Breast epithelium (tissue), 4 donors: ENCODE measurements around the gene FAM20C. TPM values are rescaled to one million over a fixed set of nuclear protein-coding genes. Genes with fewer than 3 reads are reported as not detected.

Experiments
- DNase-seq, 2 donors: peaks; one replicate each; pipeline ENCODE4 v3.0.0-alpha.2; 2019; ENCODE audit warnings: low spot score in 2 of 2
- H3K27ac ChIP-seq, 2 donors: fragments of 200-600 bp; sonication (generic) in 1 of 2; one replicate each; pipeline ENCODE4 v1.5.1; 2016 to 2019; ENCODE audit warnings: mild to moderate bottlenecking in 1 of 2
- H3K27me3 ChIP-seq, 2 donors: fragments of 200-600 bp; sonication (generic) in 1 of 2; one replicate each; pipeline versions ENCODE4 v1.5.1 to v1.6.0; 2017 to 2019; ENCODE audit warnings: control low read depth in 1 of 2, mild to moderate bottlenecking in 1 of 2
- H3K36me3 ChIP-seq: fragments of 200-600 bp; one replicate; pipeline ENCODE4 v1.5.1; 2019
- H3K4me1 ChIP-seq, 2 donors: fragments of 200-600 bp; sonication (generic); one replicate each; pipeline ENCODE4 v1.5.1; 2016 to 2019; ENCODE audit warnings: control low read depth in 1 of 2
- H3K4me3 ChIP-seq, 3 donors: fragments of 200-600 bp; sonication (generic); 1 replicate in 2 of 3; 2 replicates in 1 of 3; pipeline ENCODE4 v1.5.1; 2016 to 2019; ENCODE audit warnings: mild to moderate bottlenecking in 3 of 3, moderate library complexity in 2 of 3
- H3K9me3 ChIP-seq, 2 donors: fragments of 200-600 bp; sonication (generic) in 1 of 2; one replicate each; pipeline ENCODE4 v1.5.1; 2016 to 2019; ENCODE audit warnings: control low read depth in 1 of 2
- POLR2A ChIP-seq: fragments of 450-650 bp; IDR thresholded peaks from one replicate; pipeline ENCODE4 v1.6.1; 2016; ENCODE audit warnings: antibody characterized with exemption, mild to moderate bottlenecking, moderate library complexity
- POLR2AphosphoS5 ChIP-seq, 3 donors: sonication (generic); formaldehyde crosslinking; IDR thresholded peaks; one replicate each; pipeline ENCODE4 v1.6.1; 2017; ENCODE audit warnings: antibody characterized with exemption in 3 of 3
- intact Hi-C: fragments of 100-400 bp; cut with DNase I; formaldehyde crosslinking; loops from one replicate; pipeline ENCODE4 v1.15.1; 2023; ENCODE audit warnings: low total_unique reads
- total RNA-seq, 3 donors: library from RNA; depleted of rRNA; stranded (reverse); fragments of >200 nt; gene quantifications; one replicate each; pipeline ENCODE4 v1.1.0, GENCODE V29; 2016
- TF ChIP-seq, protein P1 (sequence below), 3 donors: fragments of 450-650 bp; IDR thresholded peaks; one replicate each; pipeline ENCODE4 v1.5.1; 2016 to 2017; ENCODE audit warnings: antibody characterized with exemption in 3 of 3, mild to moderate bottlenecking in 3 of 3, moderate library complexity in 3 of 3

Gene FAM20C
- total RNA-seq, 3 donors from 2014 or later = 30.7 to 73.7 (median 71.0) TPM

DNA sequence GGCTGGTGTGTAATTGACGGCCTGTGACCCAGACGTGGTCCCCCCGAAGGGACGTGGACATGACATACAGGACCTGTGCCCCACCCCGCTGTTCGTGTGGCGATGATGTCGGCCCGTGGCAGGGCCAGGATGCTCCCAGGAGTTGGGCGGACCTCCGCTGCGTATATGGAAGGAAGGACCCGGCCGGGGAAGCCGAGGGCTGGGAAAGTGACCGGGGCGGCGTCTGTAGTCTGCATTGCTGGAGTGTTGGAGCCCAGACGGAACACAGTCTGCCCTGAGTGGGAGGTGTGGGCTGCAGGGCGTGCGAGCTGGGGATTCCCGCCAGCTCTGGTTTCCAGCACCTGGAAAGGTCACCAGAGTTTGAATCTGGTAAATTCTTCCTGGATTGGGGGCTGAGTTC lies 52.6 kb downstream of the FAM20C start:
- intact Hi-C loops = no loop called here
- DNase-seq = no peak
- TF ChIP-seq POLR2A (no peak), POLR2AphosphoS5 (IDR thresholded peaks at IDR 0.05) (no peak)
- TF ChIP-seq, protein P1, sequence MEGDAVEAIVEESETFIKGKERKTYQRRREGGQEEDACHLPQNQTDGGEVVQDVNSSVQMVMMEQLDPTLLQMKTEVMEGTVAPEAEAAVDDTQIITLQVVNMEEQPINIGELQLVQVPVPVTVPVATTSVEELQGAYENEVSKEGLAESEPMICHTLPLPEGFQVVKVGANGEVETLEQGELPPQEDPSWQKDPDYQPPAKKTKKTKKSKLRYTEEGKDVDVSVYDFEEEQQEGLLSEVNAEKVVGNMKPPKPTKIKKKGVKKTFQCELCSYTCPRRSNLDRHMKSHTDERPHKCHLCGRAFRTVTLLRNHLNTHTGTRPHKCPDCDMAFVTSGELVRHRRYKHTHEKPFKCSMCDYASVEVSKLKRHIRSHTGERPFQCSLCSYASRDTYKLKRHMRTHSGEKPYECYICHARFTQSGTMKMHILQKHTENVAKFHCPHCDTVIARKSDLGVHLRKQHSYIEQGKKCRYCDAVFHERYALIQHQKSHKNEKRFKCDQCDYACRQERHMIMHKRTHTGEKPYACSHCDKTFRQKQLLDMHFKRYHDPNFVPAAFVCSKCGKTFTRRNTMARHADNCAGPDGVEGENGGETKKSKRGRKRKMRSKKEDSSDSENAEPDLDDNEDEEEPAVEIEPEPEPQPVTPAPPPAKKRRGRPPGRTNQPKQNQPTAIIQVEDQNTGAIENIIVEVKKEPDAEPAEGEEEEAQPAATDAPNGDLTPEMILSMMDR (IDR thresholded peaks at IDR 0.05) = no peak
- Histone ChIP-seq H3K27me3 (no peaks in the 10 kb centered on the region), H3K36me3 (no peaks in the 10 kb centered on the region), H3K9me3 (no peaks in the 10 kb centered on the region), H3K27ac (peak overlapping the region; percentile 42 to 71), H3K4me1 (no peaks in the 10 kb centered on the region), H3K4me3 (peak overlapping the region in 1 of 3 donors; percentile 13)

DNA sequence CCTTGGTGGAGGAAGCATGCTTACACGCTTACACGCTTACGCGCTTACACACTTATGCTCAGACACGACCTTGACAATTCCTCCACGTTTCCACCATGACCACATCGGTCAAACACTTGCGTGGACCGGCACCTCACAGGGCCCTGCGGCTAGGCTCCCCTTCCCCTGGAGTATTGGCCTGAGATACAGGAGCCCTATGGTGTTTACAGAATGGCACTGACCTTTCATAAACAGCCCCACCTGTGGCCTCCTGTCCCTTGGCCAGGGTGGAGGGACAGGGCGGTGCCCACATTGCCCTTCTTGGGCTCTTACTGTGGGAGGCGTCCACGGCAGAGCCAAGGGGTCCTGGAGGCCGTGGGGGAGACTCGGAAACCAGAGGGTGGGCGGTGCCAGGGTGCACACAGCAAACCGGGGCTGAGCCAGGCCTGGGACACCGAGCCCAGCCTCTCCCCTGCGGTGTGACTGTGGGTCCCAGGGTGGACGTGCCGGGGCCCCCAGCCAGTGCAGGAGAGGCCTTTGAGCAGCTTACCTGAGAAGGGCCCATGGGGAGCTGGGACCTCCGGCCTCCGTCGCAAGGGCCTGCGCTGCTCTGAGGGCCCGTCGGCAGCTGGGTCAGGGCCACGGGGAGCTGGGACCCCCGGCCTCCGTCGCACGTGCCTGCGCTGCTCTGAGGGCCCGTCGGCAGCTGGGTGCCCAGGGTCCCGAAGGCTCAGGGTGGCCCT lies 53.4 kb downstream of the FAM20C start:
- no peaks in the 10 kb centered on the region for H3K4me1 ChIP-seq
- no peak for TF ChIP-seq POLR2A
- TF ChIP-seq POLR2AphosphoS5 (IDR thresholded peaks at IDR 0.05) = no peak
- TF ChIP-seq, protein P1 (IDR thresholded peaks at IDR 0.05) = no peak
- DNase-seq = no peak
- H3K4me3 ChIP-seq = no peak overlapping the region
- H3K9me3 ChIP-seq = no peaks in the 10 kb centered on the region
- peak overlapping the region; percentile 42 to 71 for H3K27ac ChIP-seq
- intact Hi-C loops = no loop called here
- no peaks in the 10 kb centered on the region for H3K36me3 ChIP-seq
- no peaks in the 10 kb centered on the region for H3K27me3 ChIP-seq

DNA sequence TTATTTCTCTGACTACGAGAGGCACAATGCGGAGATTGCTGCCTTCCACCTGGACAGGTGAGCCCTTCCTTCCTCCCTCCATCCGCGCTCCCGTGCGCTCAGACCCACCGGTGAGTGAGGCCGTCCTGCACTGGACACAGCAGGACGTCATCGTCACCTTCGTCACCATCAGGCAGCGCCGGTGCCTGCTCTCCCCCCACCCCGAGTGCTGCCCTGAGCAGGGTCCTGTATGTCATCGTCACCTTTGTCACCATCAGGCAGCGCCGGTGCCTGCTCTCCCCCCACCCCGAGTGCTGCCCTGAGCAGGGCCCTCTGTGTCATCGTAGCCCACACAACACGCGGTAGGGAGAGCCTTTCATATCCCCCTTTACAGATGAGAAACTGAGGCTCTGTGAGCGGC lies 54.1 kb downstream of the FAM20C start:
- Histone ChIP-seq H3K27ac (peak overlapping the region in 1 of 2 donors; percentile 3), H3K27me3 (no peaks in the 10 kb centered on the region), H3K36me3 (no peaks in the 10 kb centered on the region), H3K4me1 (no peaks in the 10 kb centered on the region), H3K4me3 (no peak overlapping the region), H3K9me3 (no peaks in the 10 kb centered on the region)
- no peak for DNase-seq
- intact Hi-C loops = no loop called here
- TF ChIP-seq POLR2AphosphoS5 (IDR thresholded peaks at IDR 0.05) = no peak
- no peak for TF ChIP-seq POLR2A
- TF ChIP-seq, protein P1 (IDR thresholded peaks at IDR 0.05) = no peak

DNA sequence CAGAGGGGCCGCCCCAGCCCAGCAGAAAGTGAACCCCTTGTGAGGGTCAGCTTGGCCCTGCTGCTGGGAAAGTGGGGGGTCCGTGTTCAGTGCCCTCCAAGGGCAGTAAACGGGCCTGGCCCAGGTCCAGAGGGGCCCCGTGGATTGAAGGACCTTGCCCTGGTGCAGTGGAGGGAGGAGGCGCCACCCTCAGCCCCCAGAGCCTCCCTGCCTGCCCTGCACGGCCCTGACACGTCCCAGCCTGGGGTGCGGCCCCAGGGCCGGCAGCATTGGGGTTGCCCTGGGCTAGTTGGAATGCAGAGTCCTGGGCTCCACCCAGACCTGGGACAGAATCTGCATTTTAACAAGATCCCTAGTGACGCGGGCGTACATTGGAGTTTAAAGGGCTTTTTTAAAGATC lies 54.8 kb downstream of the FAM20C start:
- TF ChIP-seq POLR2AphosphoS5 (IDR thresholded peaks at IDR 0.05) (no peak), POLR2A (no peak)
- TF ChIP-seq, protein P1 (IDR thresholded peaks at IDR 0.05) = no peak
- no peaks in the 10 kb centered on the region for H3K27me3 ChIP-seq
- no peak overlapping the region for H3K4me3 ChIP-seq
- DNase-seq = no peak
- intact Hi-C loops = no loop called here
- no peaks in the 10 kb centered on the region for H3K4me1 ChIP-seq
- H3K9me3 ChIP-seq = no peaks in the 10 kb centered on the region
- H3K27ac ChIP-seq = peak overlapping the region in 1 of 2 donors; percentile 3
- H3K36me3 ChIP-seq = no peaks in the 10 kb centered on the region

DNA sequence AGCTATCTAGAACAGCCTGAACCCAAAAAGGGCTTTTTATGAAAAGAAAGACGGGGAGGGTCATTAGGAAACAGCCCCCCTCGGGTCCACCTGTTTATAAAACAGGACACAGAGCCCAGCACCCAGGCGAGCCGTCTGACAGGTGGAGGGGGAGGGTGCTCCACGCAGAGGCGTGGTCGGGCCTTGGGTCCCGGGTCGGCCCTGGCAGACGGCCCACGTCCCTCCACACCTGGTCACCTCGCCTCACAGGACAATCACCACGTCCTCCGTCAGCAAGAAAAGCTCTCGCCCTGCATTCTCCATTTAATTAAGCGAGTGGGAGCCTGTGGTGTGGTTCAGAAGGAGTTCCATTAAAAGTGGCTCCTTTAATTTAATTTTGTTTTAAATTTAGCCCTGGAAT lies 55.3 kb downstream of the FAM20C start:
- no peaks in the 10 kb centered on the region for H3K9me3 ChIP-seq
- TF ChIP-seq POLR2A (no peak), POLR2AphosphoS5 (IDR thresholded peaks at IDR 0.05) (no peak)
- TF ChIP-seq, protein P1 (IDR thresholded peaks at IDR 0.05) = no peak
- H3K27me3 ChIP-seq = no peaks in the 10 kb centered on the region
- intact Hi-C loops = no loop called here
- DNase-seq = no peak
- H3K27ac ChIP-seq = no peak overlapping the region
- H3K36me3 ChIP-seq = no peaks in the 10 kb centered on the region
- no peaks in the 10 kb centered on the region for H3K4me1 ChIP-seq
- H3K4me3 ChIP-seq = no peak overlapping the region
